ENCODE data around the gene MLLT10.
"Not testable (repeated sequence)": the region's sequence is repeated elsewhere in the genome, so short reads cannot be mapped to it uniquely, and the experiment has no call there.

Gene MLLT10

GRCh38 chr10:21584834-21585530 lies 51.0 kb downstream of the MLLT10 start:
- Histone ChIP-seq H3K4me3 (ENCODE audit: low read length) (no peak overlapping the region), H3K36me3 (ENCODE audit: control insufficient read depth, insufficient read depth, low read length) (no peaks in the 10 kb centered on the region), H3K9me3 (ENCODE audit: control insufficient read depth, insufficient read depth, low read length) (no peaks in the 10 kb centered on the region), H3K27me3 (ENCODE audit: control insufficient read depth, insufficient read depth, low read length) (no peaks in the 10 kb centered on the region), H3K27ac (ENCODE audit: low read length) (no peak overlapping the region), H3K4me1 (ENCODE audit: control insufficient read depth, insufficient read depth, low read length) (no peaks in the 10 kb centered on the region)
- DNase-seq (ENCODE audit: low read depth, low spot score), result no peak
- no CpG with 5 or more reads among the region's 9 CpGs for WGBS (ENCODE audit: insufficient coverage, insufficient read length)

- Histone ChIP-seq H3K36me3 (ENCODE audit: control insufficient read depth, insufficient read depth, low read length) (no peaks in the 10 kb centered on the region), H3K4me1 (ENCODE audit: control insufficient read depth, insufficient read depth, low read length) (no peaks in the 10 kb centered on the region), H3K27ac (ENCODE audit: low read length) (no peak overlapping the region)
Measured at GRCh38 chr10:21587391-21587790, 53.4 kb downstream of the MLLT10 start.

GRCh38 chr10:21588159-21588558 lies 54.1 kb downstream of the MLLT10 start:
- DNase-seq (ENCODE audit: low read depth, low spot score); H3K36me3 ChIP-seq (ENCODE audit: control insufficient read depth, insufficient read depth, low read length); H3K27ac ChIP-seq (ENCODE audit: low read length); H3K27me3 ChIP-seq (ENCODE audit: control insufficient read depth, insufficient read depth, low read length); H3K4me3 ChIP-seq (ENCODE audit: low read length); H3K9me3 ChIP-seq (ENCODE audit: control insufficient read depth, insufficient read depth, low read length); H3K4me1 ChIP-seq (ENCODE audit: control insufficient read depth, insufficient read depth, low read length): not testable (repeated sequence)
- no CpG with 5 or more reads among the region's 7 CpGs for WGBS (ENCODE audit: insufficient coverage, insufficient read length)

More at GRCh38 chr10:21587391-21587790, 53.4 kb downstream of the MLLT10 start:
- DNase-seq (ENCODE audit: low read depth, low spot score), result no peak
- Histone ChIP-seq H3K4me3 (ENCODE audit: low read length) (no peak overlapping the region), H3K9me3 (ENCODE audit: control insufficient read depth, insufficient read depth, low read length) (no peaks in the 10 kb centered on the region), H3K27me3 (ENCODE audit: control insufficient read depth, insufficient read depth, low read length) (no peaks in the 10 kb centered on the region)

- Histone ChIP-seq H3K9me3 (ENCODE audit: control insufficient read depth, insufficient read depth, low read length) (no peaks in the 10 kb centered on the region), H3K36me3 (ENCODE audit: control insufficient read depth, insufficient read depth, low read length) (no peaks in the 10 kb centered on the region), H3K27ac (ENCODE audit: low read length) (no peak overlapping the region), H3K4me1 (ENCODE audit: control insufficient read depth, insufficient read depth, low read length) (no peaks in the 10 kb centered on the region), H3K4me3 (ENCODE audit: low read length) (no peak overlapping the region), H3K27me3 (ENCODE audit: control insufficient read depth, insufficient read depth, low read length) (no peaks in the 10 kb centered on the region)
- no CpG with 5 or more reads among the region's 5 CpGs for WGBS (ENCODE audit: insufficient coverage, insufficient read length)
- DNase-seq (ENCODE audit: low read depth, low spot score), result no peak
Measured at GRCh38 chr10:21593986-21594385, 60.0 kb downstream of the MLLT10 start.

GRCh38 chr10:21599582-21599981 lies 65.5 kb downstream of the MLLT10 start:
- Histone ChIP-seq H3K4me1 (ENCODE audit: control insufficient read depth, insufficient read depth, low read length) (no peaks in the 10 kb centered on the region), H3K27ac (ENCODE audit: low read length) (no peak overlapping the region), H3K27me3 (ENCODE audit: control insufficient read depth, insufficient read depth, low read length) (no peaks in the 10 kb centered on the region), H3K36me3 (ENCODE audit: control insufficient read depth, insufficient read depth, low read length) (no peaks in the 10 kb centered on the region), H3K4me3 (ENCODE audit: low read length) (no peak overlapping the region), H3K9me3 (ENCODE audit: control insufficient read depth, insufficient read depth, low read length) (no peaks in the 10 kb centered on the region)
- DNase-seq (ENCODE audit: low read depth, low spot score), result no peak
- whole genome bisulfite sequencing (ENCODE audit: insufficient coverage, insufficient read length), result no CpG with 5 or more reads among the region's 2 CpGs

GRCh38 chr10:21600804-21601433 lies 66.9 kb downstream of the MLLT10 start:
- no peak overlapping the region for H3K4me3 ChIP-seq (ENCODE audit: low read length)
- DNase-seq (ENCODE audit: low read depth, low spot score), result no peak
- H3K9me3 ChIP-seq (ENCODE audit: control insufficient read depth, insufficient read depth, low read length), result no peaks in the 10 kb centered on the region
- no peaks in the 10 kb centered on the region for H3K36me3 ChIP-seq (ENCODE audit: control insufficient read depth, insufficient read depth, low read length)
- no peaks in the 10 kb centered on the region for H3K4me1 ChIP-seq (ENCODE audit: control insufficient read depth, insufficient read depth, low read length)
- H3K27me3 ChIP-seq (ENCODE audit: control insufficient read depth, insufficient read depth, low read length), result no peaks in the 10 kb centered on the region
- WGBS (ENCODE audit: insufficient coverage, insufficient read length), result no CpG with 5 or more reads among the region's 1 CpG
- no peak overlapping the region for H3K27ac ChIP-seq (ENCODE audit: low read length)

GRCh38 chr10:21602313-21602712 lies 68.3 kb downstream of the MLLT10 start:
- no peak for DNase-seq (ENCODE audit: low read depth, low spot score)
- H3K9me3 ChIP-seq (ENCODE audit: control insufficient read depth, insufficient read depth, low read length), result no peaks in the 10 kb centered on the region
- no peak overlapping the region for H3K4me3 ChIP-seq (ENCODE audit: low read length)
- no peaks in the 10 kb centered on the region for H3K36me3 ChIP-seq (ENCODE audit: control insufficient read depth, insufficient read depth, low read length)
- WGBS (ENCODE audit: insufficient coverage, insufficient read length), result no CpG with 5 or more reads among the region's 1 CpG
- no peak overlapping the region for H3K27ac ChIP-seq (ENCODE audit: low read length)
- H3K4me1 ChIP-seq (ENCODE audit: control insufficient read depth, insufficient read depth, low read length), result no peaks in the 10 kb centered on the region
- H3K27me3 ChIP-seq (ENCODE audit: control insufficient read depth, insufficient read depth, low read length), result no peaks in the 10 kb centered on the region

- Histone ChIP-seq H3K9me3 (ENCODE audit: control insufficient read depth, insufficient read depth, low read length) (no peaks in the 10 kb centered on the region; the same call in 1 of the 2 replicates), H3K27me3 (ENCODE audit: control insufficient read depth, insufficient read depth, low read length) (no peaks in the 10 kb centered on the region), H3K27ac (ENCODE audit: low read length) (no peak overlapping the region), H3K36me3 (ENCODE audit: control insufficient read depth, insufficient read depth, low read length) (no peaks in the 10 kb centered on the region), H3K4me1 (ENCODE audit: control insufficient read depth, insufficient read depth, low read length) (no peaks in the 10 kb centered on the region), H3K4me3 (ENCODE audit: low read length) (no peak overlapping the region)
- no peak for DNase-seq (ENCODE audit: low read depth, low spot score)
Measured at GRCh38 chr10:21603721-21604120, 69.7 kb downstream of the MLLT10 start.

- Histone ChIP-seq H3K27me3 (ENCODE audit: control insufficient read depth, insufficient read depth, low read length) (no peaks in the 10 kb centered on the region), H3K27ac (ENCODE audit: low read length) (no peak overlapping the region), H3K4me3 (ENCODE audit: low read length) (no peak overlapping the region), H3K9me3 (ENCODE audit: control insufficient read depth, insufficient read depth, low read length) (no peaks in the 10 kb centered on the region; the same call in 1 of the 2 replicates), H3K4me1 (ENCODE audit: control insufficient read depth, insufficient read depth, low read length) (no peaks in the 10 kb centered on the region), H3K36me3 (ENCODE audit: control insufficient read depth, insufficient read depth, low read length) (no peaks in the 10 kb centered on the region)
- WGBS (ENCODE audit: insufficient coverage, insufficient read length), result no CpG with 5 or more reads among the region's 2 CpGs
- no peak for DNase-seq (ENCODE audit: low read depth, low spot score)
Measured at GRCh38 chr10:21604651-21605050, 70.6 kb downstream of the MLLT10 start.

- no peak for DNase-seq (ENCODE audit: low read depth, low spot score)
- no peaks in the 10 kb centered on the region for H3K27me3 ChIP-seq (ENCODE audit: control insufficient read depth, insufficient read depth, low read length)
- H3K4me3 ChIP-seq (ENCODE audit: low read length), result no peak overlapping the region
- no peaks in the 10 kb centered on the region; the same call in 1 of the 2 replicates for H3K9me3 ChIP-seq (ENCODE audit: control insufficient read depth, insufficient read depth, low read length)
- WGBS (ENCODE audit: insufficient coverage, insufficient read length), result no CpG with 5 or more reads among the region's 2 CpGs
- H3K27ac ChIP-seq (ENCODE audit: low read length), result no peak overlapping the region
- no peaks in the 10 kb centered on the region for H3K36me3 ChIP-seq (ENCODE audit: control insufficient read depth, insufficient read depth, low read length)
- peaks cover 2% of the 10 kb centered on the region; the same call in 1 of the 2 replicates for H3K4me1 ChIP-seq (ENCODE audit: control insufficient read depth, insufficient read depth, low read length)
Measured at GRCh38 chr10:21607907-21608306, 73.9 kb downstream of the MLLT10 start.

GRCh38 chr10:21614000-21614399 lies 80.0 kb downstream of the MLLT10 start:
- Histone ChIP-seq H3K4me1 (ENCODE audit: control insufficient read depth, insufficient read depth, low read length) (peaks cover 3% of the 10 kb centered on the region; the same call in 1 of the 2 replicates), H3K36me3 (ENCODE audit: control insufficient read depth, insufficient read depth, low read length) (no peaks in the 10 kb centered on the region), H3K4me3 (ENCODE audit: low read length) (no peak overlapping the region), H3K9me3 (ENCODE audit: control insufficient read depth, insufficient read depth, low read length) (no peaks in the 10 kb centered on the region), H3K27me3 (ENCODE audit: control insufficient read depth, insufficient read depth, low read length) (no peaks in the 10 kb centered on the region), H3K27ac (ENCODE audit: low read length) (no peak overlapping the region)
- DNase-seq (ENCODE audit: low read depth, low spot score), result no peak
- no CpG with 5 or more reads among the region's 3 CpGs for WGBS (ENCODE audit: insufficient coverage, insufficient read length)

Measured in iPS DF 6.9 (cell line).